ENCODE data around the gene CCDC6.

GRCh38 chr10:59801171-59801570 lies 105.2 kb downstream of the CCDC6 start:
- no peak for TF ChIP-seq CTCF (optimal IDR thresholded peaks at IDR 0.05 in 1 of 3, IDR thresholded peaks at IDR 0.05 in 1 of 3, conservative IDR thresholded peaks at IDR 0.05 in 1 of 3; ENCODE audit: extremely low read depth in 1 of 3, insufficient read depth in 2 of 3, low read length in 3 of 3)
- TF ChIP-seq EZH2 (IDR thresholded peaks at IDR 0.05; ENCODE audit: low read length), result no peak

All from keratinocyte (primary cell).